A673 (cell line): ENCODE measurements around the gene ERCC6L.

Experiments used
- EZH2 ChIP-seq: fragments of 200-600 bp; sonication (generic); IDR thresholded peaks from 2 replicates; pipeline ENCODE4 v1.6.1; 2017; ENCODE audit warnings: borderline replicate concordance, low read depth, mild to moderate bottlenecking, mixed read lengths, antibody characterized with exemption, low read length; ENCODE audit not compliant: poor library complexity, severe bottlenecking
- TF ChIP-seq, protein P1 (sequence below): fragments of 300-800, 200-600 bp; sonication (generic); conservative IDR thresholded peaks from 2 replicates; pipeline ENCODE4 v1.5.1; 2017; ENCODE audit warnings: low read depth, mild to moderate bottlenecking, antibody characterized with exemption, low read length, moderate library complexity, mixed read lengths

DNA sequence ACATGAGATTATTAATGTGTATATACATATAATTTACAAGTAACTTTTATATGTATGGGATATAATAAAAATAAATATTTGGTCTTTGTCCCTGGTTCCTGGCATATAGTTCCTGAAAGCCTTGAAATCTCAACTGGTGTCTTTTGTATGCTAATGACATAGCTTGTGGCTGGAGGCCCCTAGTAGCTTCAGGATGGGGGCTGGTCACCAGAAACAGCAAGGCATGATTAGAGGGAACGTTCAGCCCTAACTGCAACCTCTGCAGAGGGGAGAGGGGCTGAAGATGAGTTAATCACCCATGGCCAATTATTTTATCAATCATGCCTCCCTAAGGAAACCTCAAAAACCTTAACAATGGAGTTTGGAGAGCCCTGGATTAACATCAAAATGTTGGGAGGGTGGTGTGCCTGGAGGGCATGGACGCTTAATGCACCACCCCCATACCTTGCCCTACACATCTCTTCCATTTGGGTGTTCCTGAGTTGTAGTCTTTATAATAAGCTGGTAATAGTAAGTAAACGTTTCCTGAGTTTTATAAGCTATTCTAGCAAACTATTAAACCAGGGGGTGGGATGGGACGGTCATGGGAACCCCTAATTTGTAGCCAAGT, 35.9 kb downstream of the ERCC6L start:
- TF ChIP-seq, protein P1, sequence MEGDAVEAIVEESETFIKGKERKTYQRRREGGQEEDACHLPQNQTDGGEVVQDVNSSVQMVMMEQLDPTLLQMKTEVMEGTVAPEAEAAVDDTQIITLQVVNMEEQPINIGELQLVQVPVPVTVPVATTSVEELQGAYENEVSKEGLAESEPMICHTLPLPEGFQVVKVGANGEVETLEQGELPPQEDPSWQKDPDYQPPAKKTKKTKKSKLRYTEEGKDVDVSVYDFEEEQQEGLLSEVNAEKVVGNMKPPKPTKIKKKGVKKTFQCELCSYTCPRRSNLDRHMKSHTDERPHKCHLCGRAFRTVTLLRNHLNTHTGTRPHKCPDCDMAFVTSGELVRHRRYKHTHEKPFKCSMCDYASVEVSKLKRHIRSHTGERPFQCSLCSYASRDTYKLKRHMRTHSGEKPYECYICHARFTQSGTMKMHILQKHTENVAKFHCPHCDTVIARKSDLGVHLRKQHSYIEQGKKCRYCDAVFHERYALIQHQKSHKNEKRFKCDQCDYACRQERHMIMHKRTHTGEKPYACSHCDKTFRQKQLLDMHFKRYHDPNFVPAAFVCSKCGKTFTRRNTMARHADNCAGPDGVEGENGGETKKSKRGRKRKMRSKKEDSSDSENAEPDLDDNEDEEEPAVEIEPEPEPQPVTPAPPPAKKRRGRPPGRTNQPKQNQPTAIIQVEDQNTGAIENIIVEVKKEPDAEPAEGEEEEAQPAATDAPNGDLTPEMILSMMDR, result no peak
- no peak for TF ChIP-seq EZH2
